SJCRH30 (cell line): ENCODE data around the gene VCP. TPM values are rescaled to one million over a fixed set of nuclear protein-coding genes. Genes with fewer than 3 reads are reported as not detected.

Experiments used
- DNase-seq, 2 experiments: peaks; one replicate each; pipeline ENCODE4 v3.0.0-alpha.2; 2015 to 2020
- H3K27ac ChIP-seq: fragments of 250-450 bp; sonication (Bioruptor Pico); 2 replicates; pipeline ENCODE4 v1.5.1; 2020; ENCODE audit warnings: mild to moderate bottlenecking, moderate library complexity
- H3K27me3 ChIP-seq: fragments of 250-450 bp; sonication (Bioruptor Pico); 2 replicates; pipeline ENCODE4 v1.5.1; 2020; ENCODE audit warnings: mild to moderate bottlenecking, moderate library complexity
- H3K36me3 ChIP-seq: fragments of 250-450 bp; sonication (Bioruptor Pico); 2 replicates; pipeline ENCODE4 v1.5.1; 2020; ENCODE audit warnings: mild to moderate bottlenecking, moderate library complexity
- H3K4me1 ChIP-seq: fragments of 250-450 bp; sonication (Bioruptor Pico); 2 replicates; pipeline ENCODE4 v1.5.1; 2020; ENCODE audit warnings: mild to moderate bottlenecking, moderate library complexity
- H3K4me3 ChIP-seq: fragments of 250-450 bp; sonication (Bioruptor Pico); 2 replicates; pipeline ENCODE4 v1.5.1; 2020; ENCODE audit warnings: mild to moderate bottlenecking, moderate library complexity
- H3K9me3 ChIP-seq: fragments of 250-450 bp; sonication (Bioruptor Pico); replicated peaks from 2 replicates; pipeline ENCODE4 v1.5.1; 2020; ENCODE audit warnings: mild to moderate bottlenecking, moderate library complexity
- total RNA-seq: library from RNA; depleted of rRNA; stranded (reverse); fragments of >200 nt; shearing (Covaris generic); gene quantifications from 2 replicates; pipeline ENCODE4 v1.2.3, GENCODE V29; 2014

VCP gene
- total RNA-seq, 1 experiment from 2014 or later: 219 TPM

DNA sequence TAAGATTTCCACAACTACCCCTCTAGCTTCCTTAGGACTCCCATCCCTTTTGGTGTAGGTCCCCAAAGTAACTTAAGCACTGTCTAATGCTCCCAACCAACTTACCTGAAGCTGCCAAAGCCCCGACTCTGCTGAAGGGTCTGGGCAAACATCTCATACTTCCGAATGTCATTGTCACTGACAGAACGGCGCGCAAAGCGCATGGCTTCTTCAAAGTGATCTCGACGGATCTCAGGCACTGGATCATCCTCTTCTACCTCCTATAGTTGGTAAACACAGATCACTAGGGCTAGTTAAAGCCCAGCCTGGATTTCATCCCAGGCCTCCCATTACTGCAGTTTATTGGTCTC is 15.2 kb downstream of the VCP start:
- no peak for DNase-seq
- H3K36me3 ChIP-seq: peaks cover 89% of the 10 kb centered on the region
- no peak overlapping the region for H3K4me3 ChIP-seq
- H3K9me3 ChIP-seq: no peaks in the 10 kb centered on the region
- H3K27me3 ChIP-seq: no peaks in the 10 kb centered on the region
- H3K4me1 ChIP-seq: no peaks in the 10 kb centered on the region; the same call in 1 of the 2 replicates
- no peak overlapping the region for H3K27ac ChIP-seq

- no peak for DNase-seq
- Histone ChIP-seq H3K4me1 (no peaks in the 10 kb centered on the region; the same call in 1 of the 2 replicates), H3K36me3 (peaks cover 86% of the 10 kb centered on the region), H3K27me3 (no peaks in the 10 kb centered on the region), H3K27ac (no peak overlapping the region), H3K9me3 (no peaks in the 10 kb centered on the region), H3K4me3 (no peak overlapping the region)
Observed at GRCh38 chr9:35056571-35057270, 15.7 kb downstream of the VCP start.

GRCh38 chr9:35054871-35055644 is 17.4 kb downstream of the VCP start:
- no peak for DNase-seq
- Histone ChIP-seq H3K27me3 (no peaks in the 10 kb centered on the region), H3K4me1 (no peaks in the 10 kb centered on the region; the same call in 1 of the 2 replicates), H3K9me3 (no peaks in the 10 kb centered on the region), H3K4me3 (no peak overlapping the region), H3K36me3 (peaks cover 76% of the 10 kb centered on the region), H3K27ac (no peak overlapping the region)

DNA sequence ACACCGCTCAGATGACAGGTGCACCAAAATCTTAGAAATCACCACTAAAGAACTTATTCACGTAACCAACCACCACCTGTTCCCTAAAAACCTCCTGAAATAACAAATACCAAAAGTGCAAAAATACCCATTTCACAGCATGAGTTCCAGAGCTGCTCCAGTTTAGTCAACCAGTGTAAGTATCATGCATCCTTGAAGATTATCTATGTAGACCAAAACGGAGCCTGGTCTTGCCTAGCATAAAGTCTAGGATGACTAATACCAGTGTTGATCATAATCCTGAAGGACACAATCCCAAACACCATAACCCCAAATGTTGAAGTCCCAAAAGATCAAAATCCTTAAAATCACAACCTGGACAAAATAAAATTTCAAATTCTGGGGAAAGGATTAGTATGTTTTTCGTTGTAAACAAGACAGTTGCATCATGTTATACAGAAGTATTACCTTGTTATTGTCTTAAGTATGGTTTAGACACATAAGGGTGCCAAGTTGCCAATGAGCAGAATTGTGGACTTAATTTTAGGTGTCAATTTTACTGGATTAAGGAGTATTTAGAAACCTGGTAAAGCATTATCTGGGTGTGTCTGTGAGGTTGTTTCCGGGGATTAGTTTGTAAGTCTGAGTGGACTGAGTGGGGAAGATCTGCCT is 18.1 kb downstream of the VCP start:
- H3K9me3 ChIP-seq: no peaks in the 10 kb centered on the region
- no peak overlapping the region for H3K27ac ChIP-seq
- no peak overlapping the region for H3K4me3 ChIP-seq
- H3K27me3 ChIP-seq: no peaks in the 10 kb centered on the region
- H3K4me1 ChIP-seq: no peaks in the 10 kb centered on the region; the same call in 1 of the 2 replicates
- H3K36me3 ChIP-seq: peaks cover 68% of the 10 kb centered on the region
- no peak for DNase-seq

DNA sequence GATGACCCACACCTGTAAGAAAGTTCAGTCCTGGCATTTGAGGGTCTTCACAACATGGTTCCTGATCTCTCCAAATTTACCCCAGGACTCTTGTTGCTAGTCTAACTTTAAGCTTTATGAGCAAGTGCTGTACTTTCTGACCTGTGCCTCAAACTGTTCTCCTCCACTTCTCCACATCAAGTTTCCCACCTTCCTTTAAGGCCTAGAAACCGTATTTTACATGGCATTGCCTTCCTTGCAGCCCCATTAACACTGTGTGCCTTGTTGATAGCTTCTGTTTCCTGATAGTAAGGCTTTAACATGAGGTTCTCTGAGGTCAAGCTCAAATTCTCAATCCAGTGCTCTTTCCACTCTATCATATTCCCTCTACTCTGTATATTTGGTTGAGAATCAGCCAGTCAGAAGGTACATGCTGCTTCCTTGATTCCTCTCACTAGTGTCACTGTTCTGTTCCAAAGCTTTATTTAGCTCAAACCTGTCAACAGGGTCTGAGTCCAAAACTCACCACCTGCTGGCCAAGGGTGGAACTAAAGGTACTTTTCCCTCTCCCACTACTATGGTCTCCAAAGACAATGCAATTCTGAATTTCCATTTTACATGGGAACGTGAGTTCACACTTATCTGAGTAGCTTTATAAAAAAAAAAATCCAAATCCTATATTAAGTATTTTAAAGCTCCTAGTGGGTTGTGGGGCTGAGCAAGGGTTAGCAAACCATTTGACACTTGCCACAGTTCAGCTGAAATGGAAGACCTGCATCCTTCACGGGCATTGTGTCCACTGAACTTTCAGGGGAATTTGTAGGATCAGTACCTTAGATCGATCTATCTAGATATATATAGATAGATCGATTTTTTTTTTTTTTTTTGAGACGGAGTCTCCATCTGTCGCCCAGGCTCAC is 21.1 kb downstream of the VCP start:
- DNase-seq: peak; percentile 25 to 65
- H3K4me1 ChIP-seq: no peaks in the 10 kb centered on the region; the same call in 1 of the 2 replicates
- H3K27me3 ChIP-seq: no peaks in the 10 kb centered on the region
- H3K36me3 ChIP-seq: peaks cover 40% of the 10 kb centered on the region
- no peak overlapping the region for H3K4me3 ChIP-seq
- no peak overlapping the region for H3K27ac ChIP-seq
- no peaks in the 10 kb centered on the region for H3K9me3 ChIP-seq

DNA sequence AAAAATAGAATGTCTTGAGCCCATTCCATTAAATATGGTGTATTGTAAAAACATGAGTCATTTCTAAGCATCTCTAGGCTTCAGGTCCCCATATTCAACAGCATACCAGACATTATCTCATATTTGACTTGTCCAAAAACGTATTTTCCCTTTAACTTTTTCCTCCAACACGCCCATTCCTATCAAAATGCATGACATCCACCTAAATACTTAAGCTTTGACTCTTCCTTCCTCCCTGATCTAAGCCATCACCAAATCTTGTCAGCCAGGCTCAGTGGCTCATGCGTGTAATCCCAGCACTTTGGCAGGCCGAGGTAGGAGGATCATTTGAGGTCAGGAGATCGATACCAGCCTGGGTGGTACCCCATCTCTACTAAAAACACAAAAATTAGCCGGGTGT is 23.9 kb downstream of the VCP start:
- peaks cover 15% of the 10 kb centered on the region for H3K36me3 ChIP-seq

GRCh38 chr9:35044071-35044470 is 28.4 kb downstream of the VCP start:
- no peaks in the 10 kb centered on the region for H3K36me3 ChIP-seq
- H3K27ac ChIP-seq: no peak overlapping the region
- no peak for DNase-seq
- no peak overlapping the region for H3K4me3 ChIP-seq
- no peaks in the 10 kb centered on the region for H3K27me3 ChIP-seq
- no peaks in the 10 kb centered on the region; the same call in 1 of the 2 replicates for H3K4me1 ChIP-seq
- H3K9me3 ChIP-seq: no peaks in the 10 kb centered on the region

More for the DNA sequence above, 23.9 kb downstream of the VCP start:
- Histone ChIP-seq H3K27ac (no peak overlapping the region), H3K27me3 (no peaks in the 10 kb centered on the region), H3K9me3 (no peaks in the 10 kb centered on the region), H3K4me1 (no peaks in the 10 kb centered on the region), H3K4me3 (no peak overlapping the region)
- no peak for DNase-seq

DNA sequence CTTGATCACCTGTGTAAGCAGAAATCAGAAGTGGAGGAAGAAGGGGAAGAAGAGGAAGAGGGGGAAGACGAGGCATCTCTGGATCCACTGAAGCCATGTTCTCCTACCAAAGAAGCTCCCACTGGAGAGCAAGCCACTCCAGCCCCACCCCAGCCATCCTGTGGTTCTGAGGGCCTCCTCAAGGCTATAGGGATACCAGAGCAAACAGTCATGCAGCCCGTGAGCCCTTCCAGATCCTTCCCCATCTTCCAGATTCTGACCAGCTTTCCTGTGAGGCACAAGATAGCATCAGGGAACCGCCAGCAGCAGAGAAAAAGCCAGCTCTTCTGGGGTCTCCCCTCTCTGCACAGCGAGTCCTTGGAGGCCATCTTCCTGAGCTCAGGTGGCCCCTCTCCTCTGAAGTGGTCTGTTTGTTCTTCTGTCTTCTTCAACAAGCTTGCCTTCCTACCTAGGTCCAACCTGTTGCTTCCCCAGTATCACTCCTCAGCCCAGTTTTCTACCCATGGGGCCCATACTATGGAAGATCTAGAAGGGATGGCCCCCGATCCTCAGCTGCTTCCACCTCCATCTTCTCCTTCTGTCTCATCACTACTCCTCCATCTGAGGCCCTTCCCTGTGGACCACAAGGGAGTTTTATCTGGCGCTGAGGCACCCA is 29.4 kb downstream of the VCP start:
- H3K27ac ChIP-seq: no peak overlapping the region
- no peaks in the 10 kb centered on the region; the same call in 1 of the 2 replicates for H3K4me1 ChIP-seq
- no peak for DNase-seq
- no peak overlapping the region for H3K4me3 ChIP-seq
- H3K27me3 ChIP-seq: no peaks in the 10 kb centered on the region
- H3K9me3 ChIP-seq: no peaks in the 10 kb centered on the region
- no peaks in the 10 kb centered on the region for H3K36me3 ChIP-seq

- H3K9me3 ChIP-seq: no peaks in the 10 kb centered on the region
- no peaks in the 10 kb centered on the region; the same call in 1 of the 2 replicates for H3K4me1 ChIP-seq
- no peaks in the 10 kb centered on the region for H3K27me3 ChIP-seq
- H3K4me3 ChIP-seq: no peak overlapping the region
- H3K27ac ChIP-seq: no peak overlapping the region
- peak; percentile 35 to 57 for DNase-seq
- H3K36me3 ChIP-seq: no peaks in the 10 kb centered on the region
Observed at GRCh38 chr9:35042081-35042604, 30.3 kb downstream of the VCP start.

- no peak overlapping the region for H3K4me3 ChIP-seq
Observed at GRCh38 chr9:35035851-35036701, 36.3 kb downstream of the VCP start.

GRCh38 chr9:35033101-35033500 is 39.3 kb downstream of the VCP start:
- no peaks in the 10 kb centered on the region for H3K9me3 ChIP-seq
- H3K4me3 ChIP-seq: no peak overlapping the region
- DNase-seq: no peak
- no peaks in the 10 kb centered on the region for H3K27me3 ChIP-seq
- H3K36me3 ChIP-seq: no peaks in the 10 kb centered on the region
- no peak overlapping the region for H3K27ac ChIP-seq
- peaks cover 6% of the 10 kb centered on the region; the same call in 1 of the 2 replicates for H3K4me1 ChIP-seq

More at GRCh38 chr9:35035851-35036701, 36.3 kb downstream of the VCP start:
- Histone ChIP-seq H3K27me3 (no peaks in the 10 kb centered on the region), H3K36me3 (no peaks in the 10 kb centered on the region), H3K9me3 (no peaks in the 10 kb centered on the region), H3K27ac (no peak overlapping the region), H3K4me1 (no peaks in the 10 kb centered on the region)
- no peak for DNase-seq

GRCh38 chr9:35029852-35030251 is 42.6 kb downstream of the VCP start:
- no peaks in the 10 kb centered on the region for H3K36me3 ChIP-seq
- no peaks in the 10 kb centered on the region for H3K9me3 ChIP-seq
- H3K27ac ChIP-seq: no peak overlapping the region
- H3K4me1 ChIP-seq: peaks cover 28% of the 10 kb centered on the region
- H3K4me3 ChIP-seq: no peak overlapping the region
- no peak for DNase-seq
- no peaks in the 10 kb centered on the region for H3K27me3 ChIP-seq

DNA sequence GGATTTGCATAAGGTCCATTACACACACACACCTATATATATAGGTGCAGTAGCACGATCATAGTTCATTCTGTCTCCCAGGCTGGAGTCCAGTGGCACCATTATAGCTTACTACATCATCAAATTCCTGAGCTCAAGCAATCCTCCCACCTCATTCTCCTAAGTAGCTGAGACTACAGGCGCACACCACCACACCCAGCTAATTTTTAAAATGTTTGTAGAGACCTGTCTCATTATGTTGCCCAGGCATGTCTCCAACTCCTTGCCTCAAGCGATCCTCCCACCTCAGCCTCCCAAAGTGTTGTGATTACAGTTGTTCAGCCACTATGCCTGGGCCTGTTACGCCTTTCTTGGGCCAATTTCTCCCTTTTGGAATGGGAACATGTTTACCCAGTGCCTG is 43.2 kb downstream of the VCP start:
- H3K27me3 ChIP-seq: no peaks in the 10 kb centered on the region
- H3K27ac ChIP-seq: no peak overlapping the region
- peaks cover 28% of the 10 kb centered on the region for H3K4me1 ChIP-seq

More for the DNA sequence above, 43.2 kb downstream of the VCP start:
- H3K9me3 ChIP-seq: no peaks in the 10 kb centered on the region
- DNase-seq: no peak
- no peaks in the 10 kb centered on the region for H3K36me3 ChIP-seq
- no peak overlapping the region for H3K4me3 ChIP-seq
